Stimulated activated CD4-positive, alpha-beta T cell treated with anti-CD3 and anti-CD28 coated beads, Interleukin-1b, Interleukin-23, amount 100 ng/mL, for 48 hours (primary cell): ENCODE results near the gene C10orf90.

Experiments used
- DNase-seq: peaks from one replicate; pipeline ENCODE4 v3.0.0-alpha.2; 2020

Gene C10orf90

DNA sequence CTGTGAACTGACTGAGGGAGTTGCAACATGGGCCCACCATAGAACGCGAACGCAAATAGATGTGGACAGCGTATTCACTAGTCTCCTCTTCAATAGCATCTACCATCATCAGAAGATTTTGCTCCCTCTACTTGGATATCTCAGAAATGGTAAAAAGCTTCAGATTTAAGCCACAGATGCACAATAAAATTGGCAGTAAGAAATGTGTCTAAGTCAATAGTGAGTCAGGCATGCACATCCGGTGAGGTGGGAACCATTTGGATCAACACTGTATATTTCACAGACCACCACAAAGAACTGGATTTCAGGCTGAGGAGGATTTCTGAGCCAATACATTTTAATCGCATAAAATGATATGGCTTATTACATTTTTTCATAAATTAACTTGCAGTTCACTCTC, 170.7 kb downstream of the C10orf90 start:
- DNase-seq, result no peak

DNA sequence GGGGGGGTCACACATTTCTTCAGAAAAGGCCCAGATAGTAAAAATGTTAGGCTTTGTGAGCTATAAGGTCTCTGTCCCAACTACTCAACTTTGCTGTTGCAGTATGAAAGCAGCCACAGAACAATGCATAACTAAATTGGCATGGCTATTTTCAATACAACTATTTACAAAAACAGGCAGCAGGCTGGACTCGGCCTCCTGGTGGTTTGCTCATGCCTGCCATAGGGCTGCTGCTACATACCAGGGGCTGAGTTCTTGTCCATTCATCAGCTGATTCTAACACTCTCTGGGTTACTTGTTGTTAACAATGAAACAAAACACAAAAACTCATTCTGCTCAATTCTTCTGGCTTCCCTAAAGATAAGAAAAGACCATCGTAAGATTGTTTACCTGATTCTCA, 172.8 kb downstream of the C10orf90 start:
- no peak for DNase-seq

DNA sequence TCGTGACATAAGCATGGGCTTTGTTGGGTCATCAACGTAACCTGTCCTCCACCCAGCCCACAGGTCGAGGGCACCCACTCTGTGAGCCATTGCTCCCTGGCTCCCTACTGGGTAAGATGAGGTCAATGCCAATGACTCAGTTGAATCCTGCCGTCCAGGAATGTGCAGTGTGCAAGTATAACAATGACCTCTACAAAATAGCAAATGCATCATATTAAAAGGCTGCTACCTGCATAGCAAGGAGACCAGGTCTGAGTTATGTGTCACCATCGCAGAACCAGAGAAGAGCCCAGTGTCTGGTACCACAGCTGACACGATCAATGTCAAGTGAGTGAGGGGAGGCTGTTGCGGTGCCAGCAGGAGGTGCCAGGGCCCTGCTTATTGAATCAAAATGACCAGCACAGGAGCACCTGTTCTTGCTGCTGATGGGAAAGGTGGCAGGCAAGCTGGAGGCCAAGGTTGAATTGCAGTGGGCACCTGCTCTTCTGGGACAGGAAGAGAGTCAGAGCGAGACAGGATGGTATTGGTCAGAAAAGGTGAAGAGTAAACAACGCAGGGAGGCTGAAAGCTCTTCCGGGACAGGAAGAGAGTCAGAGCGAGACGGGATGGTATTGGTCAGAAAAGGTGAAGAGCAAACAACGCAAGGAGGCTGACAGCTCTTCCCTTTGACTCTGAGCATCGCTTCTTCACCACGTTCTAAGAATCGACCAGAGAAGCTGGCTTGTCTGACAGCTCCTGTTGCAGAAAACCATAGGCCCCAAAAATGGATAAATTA, 173.5 kb downstream of the C10orf90 start:
- DNase-seq, result no peak

DNA sequence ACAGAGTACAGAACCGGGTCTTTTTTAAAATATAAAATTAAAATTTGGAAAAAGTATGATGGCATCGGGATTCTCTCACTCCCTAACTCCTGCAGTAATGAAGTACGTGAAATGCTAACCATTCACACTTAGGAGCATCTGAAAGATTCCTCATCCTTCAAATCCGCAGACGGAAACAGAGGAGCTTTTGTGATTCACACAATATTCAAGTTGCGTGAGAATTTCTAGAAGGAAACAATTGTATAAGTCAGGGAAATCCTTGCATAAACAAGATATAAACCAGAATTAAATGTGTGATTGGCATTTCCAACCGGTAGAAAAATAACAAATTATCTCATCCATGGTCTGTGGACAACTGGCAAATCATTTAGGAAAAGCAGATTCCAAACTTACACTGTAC, 179.0 kb downstream of the C10orf90 start:
- no peak for DNase-seq

DNA sequence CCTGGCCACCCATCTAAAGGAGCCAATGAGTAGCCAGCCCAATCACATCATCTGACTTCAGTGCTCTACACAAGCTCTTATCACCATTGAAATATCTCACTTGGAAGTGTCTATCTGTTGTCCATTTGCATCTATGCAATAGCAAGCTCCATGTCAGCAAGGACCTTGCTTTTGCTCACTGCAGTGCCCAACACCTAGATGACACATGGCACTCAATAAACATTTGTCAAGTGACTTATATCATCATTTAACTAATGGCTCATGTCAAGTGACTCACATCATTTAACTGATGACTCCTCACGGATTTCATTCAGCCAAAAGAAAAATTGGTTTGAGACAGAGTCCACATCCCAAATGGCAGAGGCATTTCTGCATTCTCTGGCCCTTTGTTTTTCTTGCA, 189.3 kb downstream of the C10orf90 start:
- DNase-seq, result no peak

DNA sequence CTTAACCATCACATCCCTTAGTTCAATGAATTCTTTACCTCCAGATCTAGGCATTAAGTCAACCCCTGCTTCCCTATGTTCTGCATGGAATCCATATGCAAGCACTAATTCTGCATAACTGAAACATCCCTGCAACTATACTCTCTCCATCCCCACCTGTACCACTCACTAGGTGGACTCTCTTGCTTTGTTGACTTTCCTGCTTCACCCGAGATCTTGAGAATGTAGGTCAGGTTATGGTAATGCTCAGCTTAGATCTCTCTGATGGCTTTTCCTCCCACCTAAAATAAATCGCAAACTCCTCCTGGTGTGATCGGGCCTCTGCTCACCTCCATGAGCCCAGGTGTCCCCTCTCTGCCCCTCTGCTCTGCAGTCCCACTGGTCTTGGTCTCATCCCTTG, 189.8 kb downstream of the C10orf90 start:
- DNase-seq, result no peak

DNA sequence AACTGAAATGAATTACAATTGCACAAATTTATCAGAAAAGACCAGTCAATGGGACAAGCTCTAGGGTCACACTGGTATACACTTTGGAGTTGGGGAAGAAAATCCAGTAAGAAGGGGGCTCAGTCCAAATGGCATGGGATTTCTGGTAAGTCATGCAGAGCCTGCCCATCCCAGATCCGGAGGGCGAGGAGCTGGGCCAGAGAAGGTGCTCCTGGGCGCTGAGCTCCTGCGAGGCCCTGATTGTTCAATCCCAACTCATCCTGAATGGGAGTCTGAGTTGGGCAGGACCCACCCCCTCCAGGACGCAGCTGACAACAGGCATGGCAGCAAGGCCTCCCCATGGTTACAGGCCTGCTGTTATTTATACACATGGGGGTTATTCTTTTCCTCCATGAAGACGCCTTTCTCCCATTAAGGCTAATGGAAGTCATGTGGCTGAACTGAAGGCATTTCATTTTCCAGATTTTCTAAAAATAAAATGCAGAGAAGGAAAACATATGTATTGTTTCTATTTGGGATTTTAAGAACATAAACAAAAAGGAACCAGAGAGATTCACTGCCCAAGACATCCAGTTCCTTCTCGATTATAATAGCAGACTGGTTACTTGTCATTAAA, 191.1 kb downstream of the C10orf90 start:
- no peak for DNase-seq

DNA sequence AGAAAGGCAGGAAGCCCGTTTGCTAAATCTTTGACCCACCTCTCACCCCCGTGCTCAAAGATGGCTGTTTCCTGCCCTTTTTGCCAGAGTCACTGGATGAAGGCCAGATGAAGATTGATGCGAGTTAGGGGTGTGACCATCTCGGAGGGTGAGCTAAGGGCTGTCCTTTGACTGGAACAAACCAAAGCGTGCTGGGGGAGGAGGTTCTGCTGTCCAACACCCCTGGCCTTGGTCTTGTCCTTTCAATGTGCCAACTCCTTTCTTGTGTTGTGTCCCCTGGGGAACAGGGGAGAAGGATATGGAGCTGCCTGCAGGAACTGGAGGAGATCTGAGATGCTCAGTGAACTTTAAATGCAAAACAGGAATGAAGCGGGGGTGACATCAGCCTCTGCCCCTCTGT, 191.9 kb downstream of the C10orf90 start:
- DNase-seq, result no peak

DNA sequence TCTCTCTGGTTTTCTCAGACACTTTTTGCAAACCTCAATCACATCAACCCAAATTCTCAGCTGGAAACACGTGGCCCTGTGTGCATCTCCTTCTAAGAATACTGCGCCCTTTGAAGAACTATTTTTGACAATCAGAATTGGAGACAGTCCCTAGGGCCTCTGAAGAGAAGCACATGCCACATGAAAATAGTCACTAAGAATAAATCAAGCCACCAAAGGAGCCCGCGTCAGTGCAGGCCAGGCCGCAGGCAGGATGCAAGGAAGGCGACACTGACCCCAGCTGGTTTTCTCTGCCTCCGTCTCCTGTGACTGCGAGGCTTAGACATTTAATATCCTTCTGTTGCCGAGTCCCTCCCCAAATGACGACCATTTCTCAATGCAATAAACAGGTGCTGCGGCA, 194.2 kb downstream of the C10orf90 start:
- DNase-seq, result no peak

DNA sequence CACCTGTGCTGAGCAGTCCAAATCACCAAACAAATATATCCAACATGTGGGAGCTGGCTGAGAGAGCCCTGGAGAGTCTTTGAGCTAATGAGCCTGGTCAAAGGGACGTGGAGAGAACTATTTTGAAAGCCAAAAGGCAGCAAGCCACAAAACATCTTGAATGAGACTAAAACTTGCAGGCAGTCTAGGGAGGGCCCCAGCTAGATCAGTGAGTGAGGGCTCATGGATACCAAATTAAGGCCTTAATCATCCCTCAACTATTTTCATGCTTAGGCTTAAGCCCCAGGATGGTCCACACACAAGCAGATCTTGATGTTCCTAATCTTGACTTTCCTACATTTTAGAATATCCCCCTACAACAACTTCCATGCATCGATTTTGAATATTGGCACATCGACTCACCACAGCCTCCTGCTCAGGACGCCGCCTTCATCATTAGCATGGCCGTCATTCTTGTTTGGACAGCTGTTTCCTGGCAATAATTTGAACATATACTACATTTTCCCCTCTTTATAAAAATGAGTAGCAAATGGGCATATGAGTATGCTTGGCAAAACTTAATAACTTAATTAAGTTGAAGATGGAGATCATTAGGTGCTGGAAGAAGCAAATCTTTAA, 195.3 kb downstream of the C10orf90 start:
- no peak for DNase-seq

DNA sequence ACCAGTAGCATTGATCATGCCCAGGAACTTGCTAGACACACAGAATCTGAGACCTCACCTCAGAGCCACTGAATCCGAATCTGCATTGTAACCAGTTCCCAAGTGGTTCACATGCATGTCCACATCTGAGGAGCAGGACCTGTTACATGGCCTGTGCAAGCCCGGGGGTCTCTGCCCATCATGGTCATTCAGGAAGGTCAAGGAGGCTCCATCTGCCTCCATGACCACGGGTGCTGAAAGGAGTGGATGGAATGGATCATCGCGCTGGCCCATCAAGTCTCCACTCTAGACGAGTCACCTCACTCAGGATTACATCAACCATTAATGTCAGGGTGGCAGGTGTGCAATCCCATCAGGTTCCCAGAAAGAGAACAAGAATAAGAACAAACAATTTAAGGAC, 196.5 kb downstream of the C10orf90 start:
- DNase-seq, result no peak

DNA sequence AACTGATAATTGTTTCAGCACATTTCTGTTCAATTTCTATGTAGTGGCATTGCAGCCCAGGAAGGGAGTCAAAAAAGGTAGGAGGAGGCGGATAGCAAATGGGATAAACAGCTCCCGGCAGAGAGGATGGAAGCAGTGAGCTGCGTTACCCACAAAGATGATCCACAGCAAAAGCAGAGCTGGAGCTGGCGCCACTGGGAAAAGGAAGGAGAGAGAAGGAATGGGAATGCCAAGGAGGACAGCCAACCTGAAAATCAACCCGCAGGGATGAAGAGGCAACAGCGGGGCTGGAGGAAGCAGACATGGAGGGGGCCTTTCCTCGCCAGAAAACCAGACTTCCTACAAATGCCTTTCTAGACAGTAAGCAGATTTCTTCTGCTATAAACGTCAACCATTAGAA, 199.5 kb downstream of the C10orf90 start:
- no peak for DNase-seq

DNA sequence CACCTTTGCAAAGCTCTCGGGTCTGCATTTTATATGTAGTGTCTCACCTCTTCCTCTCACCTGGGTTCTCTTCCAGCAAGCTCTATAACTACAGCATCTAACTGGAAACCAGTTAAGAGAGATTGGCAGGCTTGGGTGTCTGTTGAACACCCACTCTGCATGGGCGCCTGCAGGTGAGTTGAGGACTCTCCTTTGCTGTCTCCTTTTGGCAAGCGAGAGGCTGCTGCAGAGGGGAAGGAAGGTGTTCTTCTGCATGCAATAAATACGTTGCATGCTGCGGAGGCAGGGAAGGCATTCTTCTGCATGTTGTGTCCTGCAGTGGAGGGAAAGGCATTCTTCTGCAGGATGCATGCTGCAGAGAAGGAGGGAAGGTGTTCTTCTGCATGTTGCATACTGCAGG, 200.8 kb downstream of the C10orf90 start:
- no peak for DNase-seq

DNA sequence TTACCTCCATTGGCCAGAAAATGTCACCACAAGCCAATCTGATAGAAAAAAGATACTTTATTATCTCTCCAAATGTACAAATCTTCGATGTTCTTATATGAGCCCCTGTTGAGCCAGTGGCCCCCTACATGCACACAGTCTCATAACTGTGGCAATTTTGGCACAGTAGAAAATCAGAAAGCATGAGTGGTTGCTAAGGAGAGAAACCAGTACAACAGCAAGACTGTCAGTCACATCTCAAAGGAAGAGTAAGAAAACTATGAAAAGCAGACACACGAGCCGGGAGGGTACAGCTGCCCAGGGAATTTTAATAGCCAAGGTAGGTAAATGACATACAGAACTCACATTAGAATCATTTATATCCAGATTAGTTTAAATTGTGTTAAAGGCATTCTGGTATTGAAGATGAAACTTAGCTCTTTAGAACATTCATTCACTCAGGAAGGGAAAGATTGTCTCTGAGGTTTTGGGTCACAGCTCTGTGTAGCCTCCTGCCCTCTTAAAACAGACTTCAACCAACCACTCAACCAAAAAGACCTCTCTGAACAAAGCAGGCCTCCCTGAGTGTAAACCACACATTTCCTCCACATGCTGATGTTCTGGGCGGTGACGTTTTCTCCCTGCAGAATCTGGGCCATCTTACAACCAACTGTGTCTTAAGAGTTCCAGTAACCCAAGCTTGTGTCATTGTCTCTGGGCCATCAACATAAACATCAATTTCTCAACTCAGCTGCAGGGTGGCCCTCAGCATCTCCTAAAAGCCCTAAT, 201.4 kb downstream of the C10orf90 start:
- no peak for DNase-seq

DNA sequence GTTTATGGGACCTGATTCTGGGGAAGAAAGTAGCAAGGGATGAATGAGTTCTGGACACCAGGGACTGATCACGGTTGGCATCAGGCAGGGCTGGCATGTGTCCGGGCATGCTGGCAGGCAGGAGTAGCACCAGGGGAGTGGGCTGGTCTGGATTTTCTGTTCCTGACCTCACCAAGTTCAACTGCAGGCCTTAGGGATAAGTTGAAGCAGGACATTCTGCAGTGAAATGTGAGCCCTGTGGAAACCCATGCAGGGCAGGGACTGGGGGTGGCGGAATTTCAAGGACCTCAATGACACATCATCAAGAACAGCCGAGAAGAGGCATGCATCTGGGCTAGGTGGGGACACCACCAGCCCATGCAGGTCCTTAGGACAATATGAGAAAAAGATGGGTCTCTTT, 202.0 kb downstream of the C10orf90 start:
- DNase-seq, result no peak

DNA sequence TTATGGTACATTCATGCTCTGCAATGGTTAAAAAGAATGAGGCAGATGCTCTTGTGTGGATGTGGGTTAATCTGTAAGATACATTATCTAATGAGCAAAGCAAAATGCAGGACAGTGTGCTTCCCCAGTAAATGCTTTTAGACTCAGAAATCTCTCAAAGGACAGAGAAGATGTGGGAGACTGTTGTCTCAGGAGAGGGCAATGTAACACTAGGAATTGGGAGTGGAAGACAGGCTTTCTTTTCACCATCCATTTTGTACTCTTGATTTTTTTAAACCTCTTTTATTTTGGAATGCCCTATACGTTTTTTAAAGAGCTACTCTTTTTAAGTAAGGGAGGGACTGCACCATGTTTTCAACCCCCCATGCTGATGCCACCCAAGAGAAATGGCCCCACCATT, 204.7 kb downstream of the C10orf90 start:
- no peak for DNase-seq

DNA sequence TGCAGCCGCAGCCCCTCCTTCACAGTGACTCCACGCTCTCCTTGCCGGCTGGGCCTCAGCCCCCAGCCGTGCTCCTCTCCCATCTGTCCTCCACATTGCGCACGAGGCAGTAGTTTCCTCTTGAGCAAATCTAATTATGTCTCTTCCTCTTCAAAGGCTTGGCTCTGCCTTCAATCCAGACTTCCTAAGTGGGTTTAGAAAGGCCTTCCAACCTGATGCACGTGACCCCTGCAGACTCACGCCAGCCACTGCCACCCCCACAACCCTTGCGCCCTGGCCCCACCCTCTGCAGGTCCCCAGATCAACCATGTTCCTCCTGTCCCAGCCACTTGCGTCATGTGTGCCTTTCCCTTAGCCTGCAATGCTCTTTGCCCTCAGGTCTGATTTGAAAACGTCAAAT, 207.2 kb downstream of the C10orf90 start:
- DNase-seq, result no peak

DNA sequence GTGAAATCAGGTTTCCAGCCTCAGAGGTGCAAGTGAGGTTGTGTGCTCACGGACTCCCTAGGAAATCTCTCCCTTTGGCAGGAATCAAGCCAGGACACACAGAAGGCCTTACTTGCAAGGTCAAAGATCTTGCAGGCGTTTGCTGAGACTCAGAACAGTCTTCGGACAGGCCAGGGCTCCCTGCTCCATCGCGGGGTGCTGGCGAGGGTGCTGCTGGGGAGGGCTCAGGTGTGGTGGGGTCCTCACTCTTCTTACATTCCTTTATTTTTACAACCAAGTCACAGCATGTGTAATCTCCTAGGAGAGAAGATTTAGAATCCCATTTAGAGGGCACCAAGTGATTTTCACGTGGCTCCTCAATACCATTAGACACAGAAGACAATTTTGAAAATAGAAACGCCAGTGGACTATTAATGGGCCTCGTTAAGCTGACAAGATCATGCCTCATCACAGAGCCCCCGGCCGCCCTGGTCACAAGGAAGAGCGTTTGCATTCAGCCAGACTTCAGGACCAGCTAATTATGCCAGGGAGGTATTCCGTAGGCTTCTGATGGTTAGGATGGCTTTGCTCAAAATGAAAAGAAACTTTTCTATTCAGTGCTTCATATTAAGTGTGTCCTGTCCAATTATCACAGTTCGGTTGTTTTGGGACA, 209.1 kb downstream of the C10orf90 start:
- no peak for DNase-seq

DNA sequence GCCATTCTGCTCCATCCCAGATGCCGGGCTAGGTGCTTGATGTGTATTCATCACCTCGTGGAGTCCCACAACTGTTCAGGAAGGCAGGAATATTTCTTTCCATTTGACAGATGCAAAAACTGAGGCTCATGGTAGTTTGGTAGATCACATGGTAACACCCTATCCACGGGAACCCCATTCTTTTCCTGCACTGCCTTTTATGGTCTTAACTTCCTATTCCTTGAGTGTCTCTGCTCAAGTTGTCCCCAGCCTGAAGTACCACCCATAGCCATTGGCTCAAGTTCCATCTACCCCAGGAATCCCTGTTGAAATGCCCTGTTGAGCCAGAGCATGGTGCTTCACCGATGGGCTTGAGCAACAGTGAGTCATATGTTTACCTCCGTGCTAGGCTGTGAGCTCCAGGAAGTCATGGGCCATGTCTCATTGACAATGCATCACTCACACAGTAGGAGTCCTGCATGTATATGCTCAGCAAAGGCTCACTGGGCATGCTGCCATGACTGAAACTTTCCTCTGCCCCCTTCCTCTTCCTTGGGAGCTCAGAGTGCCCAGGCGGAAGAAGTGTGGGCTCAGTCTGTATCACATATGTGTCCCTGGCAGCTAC, 210.5 kb downstream of the C10orf90 start:
- no peak for DNase-seq

DNA sequence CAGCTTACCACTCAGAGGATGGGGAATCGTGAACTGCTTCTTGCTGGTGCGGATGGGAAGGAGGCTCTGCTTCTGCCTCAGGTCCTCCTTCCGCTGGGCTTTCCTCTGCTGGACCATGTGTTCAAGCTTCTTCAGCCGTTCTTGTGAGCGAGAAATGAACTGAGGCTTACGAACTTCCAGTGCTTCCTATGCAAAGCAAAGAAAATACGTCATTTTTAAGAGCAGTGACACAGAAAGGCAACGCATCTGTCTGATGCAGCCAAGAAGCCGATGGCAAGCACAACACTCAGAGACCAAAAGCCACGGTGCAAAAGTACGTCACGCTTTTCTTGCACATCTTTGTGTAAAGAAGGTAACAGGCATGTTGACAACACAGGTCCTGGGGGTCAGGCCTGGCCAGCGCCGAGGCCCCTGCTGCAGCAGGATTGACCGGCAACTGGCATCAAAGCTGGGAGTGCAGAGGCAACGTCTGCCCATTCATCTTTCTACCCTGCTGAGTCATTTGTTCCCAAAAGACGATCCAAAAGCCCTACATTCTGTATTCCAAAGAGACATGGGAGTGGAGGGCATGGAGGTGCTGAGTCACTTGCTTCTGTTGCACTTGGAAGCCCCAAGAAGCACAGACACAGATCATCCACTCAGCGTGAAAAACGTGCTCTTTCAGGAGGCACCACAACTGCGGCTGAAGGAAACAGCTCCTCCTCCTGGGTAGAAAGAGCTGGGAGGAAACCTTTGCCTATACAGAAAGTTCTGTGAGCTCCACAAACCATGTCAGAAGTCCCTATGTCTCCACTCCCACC, 211.3 kb downstream of the C10orf90 start:
- no peak for DNase-seq

DNA sequence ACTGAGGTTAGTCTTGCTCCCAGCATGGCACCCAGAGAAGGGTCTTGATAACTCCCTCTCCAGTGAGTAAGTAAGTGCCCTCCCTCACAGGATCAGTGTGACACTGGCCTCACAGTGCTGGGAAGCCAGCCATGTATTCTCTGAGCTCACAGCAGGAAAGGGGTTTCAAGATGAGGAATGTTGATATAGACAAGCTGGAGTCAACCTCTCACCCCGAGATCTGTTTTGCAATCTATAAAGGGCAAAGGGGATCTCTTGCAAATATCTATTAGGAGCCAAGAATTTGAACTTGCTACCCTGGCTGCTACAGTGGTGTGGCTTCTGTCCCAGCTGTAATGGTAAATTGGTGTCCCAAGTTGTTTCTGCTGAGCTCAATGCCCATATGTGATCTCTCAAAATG, 212.0 kb downstream of the C10orf90 start:
- DNase-seq, result no peak

DNA sequence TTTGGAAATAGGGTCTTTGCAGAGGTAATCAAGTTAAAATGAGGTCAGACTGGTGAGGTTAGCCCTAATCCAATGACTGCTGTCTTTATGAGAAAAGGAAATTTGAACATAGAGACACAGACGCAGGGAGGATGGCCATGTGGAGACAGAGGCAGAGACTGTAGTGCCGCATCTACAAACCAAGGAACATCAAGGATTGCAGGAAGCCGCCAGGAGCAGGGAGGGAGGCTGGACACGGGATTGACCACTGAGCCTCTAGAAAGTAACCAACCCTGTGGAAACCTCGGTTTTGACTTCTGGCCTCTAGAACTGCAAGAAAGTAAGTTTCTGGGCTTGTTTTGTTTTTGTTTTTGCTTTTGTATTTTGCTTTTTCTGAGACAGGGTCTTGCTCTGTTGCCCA, 213.9 kb downstream of the C10orf90 start:
- DNase-seq, result no peak
